Tibial nerve (tissue), 4 donors: Measurements from ENCODE around the gene ARHGAP6.

Source experiments
- EP300 ChIP-seq, 2 donors: sonication (generic); formaldehyde crosslinking; IDR thresholded peaks; one replicate each; pipeline ENCODE4 v1.6.1; 2017; ENCODE audit warnings: antibody characterized with exemption in 2 of 2, mild to moderate bottlenecking in 1 of 2
- POLR2A ChIP-seq, 2 donors: fragments of 450-650 bp; IDR thresholded peaks; one replicate each; pipeline ENCODE4 v1.6.1; 2017; ENCODE audit warnings: antibody characterized with exemption in 2 of 2, mild to moderate bottlenecking in 2 of 2, moderate library complexity in 2 of 2
- TF ChIP-seq, protein P1 (sequence below), 5 experiments: fragments of 200-600 bp in 3 of 5; fragments of 450-650 bp in 2 of 5; sonication (generic) in 3 of 5; IDR thresholded peaks; one replicate each; pipeline ENCODE4 v1.5.1; 2016 to 2019; ENCODE audit warnings: antibody characterized with exemption in 5 of 5, mild to moderate bottlenecking in 3 of 5, moderate library complexity in 2 of 5

DNA sequence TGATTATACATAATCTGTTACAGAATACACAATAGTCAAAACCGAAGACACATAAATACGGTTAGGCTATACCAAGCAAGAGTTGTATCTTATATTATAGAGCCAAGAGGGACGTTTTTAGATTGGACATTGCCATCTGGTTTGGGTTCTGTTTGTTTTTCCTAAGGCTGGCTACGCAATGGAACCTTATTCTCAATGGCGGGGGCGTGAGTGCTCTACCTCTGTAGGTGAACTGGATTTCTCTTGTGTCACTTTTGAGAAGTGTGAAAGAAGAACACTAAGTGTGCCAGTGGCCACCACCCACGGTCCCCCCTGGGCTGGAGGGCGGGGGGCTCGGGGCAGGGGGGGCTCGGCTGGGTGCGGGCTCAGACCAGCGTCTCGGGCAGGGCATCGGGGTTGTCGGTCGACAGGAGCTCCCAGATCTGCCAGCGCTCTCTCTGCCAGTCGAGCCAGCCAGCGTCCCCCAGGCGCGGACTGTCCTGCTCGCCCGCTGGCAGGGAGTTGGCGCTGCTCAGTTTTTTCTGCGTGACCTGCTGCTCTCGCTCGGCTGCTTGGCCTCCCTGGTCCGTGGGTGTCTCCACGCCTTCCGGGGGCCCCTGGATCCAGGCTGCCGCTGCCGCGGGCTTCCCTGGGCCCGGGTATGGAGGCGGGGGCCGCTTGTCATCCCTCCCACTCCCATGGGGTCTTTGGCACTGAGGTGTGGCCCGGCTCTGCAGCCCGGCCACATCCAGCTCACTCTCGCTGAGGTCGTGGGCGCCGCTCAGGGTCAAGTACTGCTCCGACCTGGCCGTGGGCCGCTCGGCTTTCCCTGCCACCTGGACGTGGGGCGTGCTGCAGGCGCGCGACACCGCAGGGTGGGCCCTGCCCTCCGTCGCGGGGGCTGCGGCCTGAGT lies 527.0 kb downstream of the ARHGAP6 start:
- TF ChIP-seq, protein P1, sequence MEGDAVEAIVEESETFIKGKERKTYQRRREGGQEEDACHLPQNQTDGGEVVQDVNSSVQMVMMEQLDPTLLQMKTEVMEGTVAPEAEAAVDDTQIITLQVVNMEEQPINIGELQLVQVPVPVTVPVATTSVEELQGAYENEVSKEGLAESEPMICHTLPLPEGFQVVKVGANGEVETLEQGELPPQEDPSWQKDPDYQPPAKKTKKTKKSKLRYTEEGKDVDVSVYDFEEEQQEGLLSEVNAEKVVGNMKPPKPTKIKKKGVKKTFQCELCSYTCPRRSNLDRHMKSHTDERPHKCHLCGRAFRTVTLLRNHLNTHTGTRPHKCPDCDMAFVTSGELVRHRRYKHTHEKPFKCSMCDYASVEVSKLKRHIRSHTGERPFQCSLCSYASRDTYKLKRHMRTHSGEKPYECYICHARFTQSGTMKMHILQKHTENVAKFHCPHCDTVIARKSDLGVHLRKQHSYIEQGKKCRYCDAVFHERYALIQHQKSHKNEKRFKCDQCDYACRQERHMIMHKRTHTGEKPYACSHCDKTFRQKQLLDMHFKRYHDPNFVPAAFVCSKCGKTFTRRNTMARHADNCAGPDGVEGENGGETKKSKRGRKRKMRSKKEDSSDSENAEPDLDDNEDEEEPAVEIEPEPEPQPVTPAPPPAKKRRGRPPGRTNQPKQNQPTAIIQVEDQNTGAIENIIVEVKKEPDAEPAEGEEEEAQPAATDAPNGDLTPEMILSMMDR (IDR thresholded peaks at IDR 0.05) = no peak
- no peak for TF ChIP-seq POLR2A (IDR thresholded peaks at IDR 0.05)
- no peak for TF ChIP-seq EP300 (IDR thresholded peaks at IDR 0.05)
